Measurements from ENCODE around the gene OBSL1.

- TF ChIP-seq CTCF (IDR thresholded peaks at IDR 0.05) (no peak), POLR2A (IDR thresholded peaks at IDR 0.05) (no peak)
Observed at GRCh38 chr2:219505585-219505984, 65.8 kb downstream of the OBSL1 start.
